ENCODE data around the gene MTG2.

MTG2 gene

GRCh38 chr20:62210496-62210855 is 27.6 kb downstream of the MTG2 start:
- H3K4me3 ChIP-seq (replicated peaks; ENCODE audit: low read depth, low read length), result no peak overlapping the region
- TF ChIP-seq CTCF (IDR thresholded peaks at IDR 0.05; ENCODE audit: low read length, missing control alignments), result no peak
- DNase-seq (ENCODE audit: low read depth), result no peak

GRCh38 chr20:62211216-62211615 is 28.4 kb downstream of the MTG2 start:
- TF ChIP-seq CTCF (IDR thresholded peaks at IDR 0.05; ENCODE audit: low read length, missing control alignments), result no peak
- no peak for DNase-seq (ENCODE audit: low read depth)
- no peak overlapping the region for H3K4me3 ChIP-seq (replicated peaks; ENCODE audit: low read depth, low read length)

- no peak for DNase-seq (ENCODE audit: low read depth)
- no peak for TF ChIP-seq CTCF (IDR thresholded peaks at IDR 0.05; ENCODE audit: low read length, missing control alignments)
- H3K4me3 ChIP-seq (replicated peaks; ENCODE audit: low read depth, low read length), result no peak overlapping the region
These were observed 29.0 kb downstream of the MTG2 start for GRCh38 chr20:62211769-62212288.

- no peak overlapping the region for H3K4me3 ChIP-seq (replicated peaks; ENCODE audit: low read depth, low read length)
- no peak for TF ChIP-seq CTCF (IDR thresholded peaks at IDR 0.05; ENCODE audit: low read length, missing control alignments)
- no peak for DNase-seq (ENCODE audit: low read depth)
These were observed 29.5 kb downstream of the MTG2 start for GRCh38 chr20:62212299-62212698.

- TF ChIP-seq CTCF (IDR thresholded peaks at IDR 0.05; ENCODE audit: low read length, missing control alignments), result no peak
- H3K4me3 ChIP-seq (replicated peaks; ENCODE audit: low read depth, low read length), result no peak overlapping the region
- no peak for DNase-seq (ENCODE audit: low read depth)
These were observed 31.2 kb downstream of the MTG2 start for GRCh38 chr20:62214067-62214466.

- TF ChIP-seq CTCF (IDR thresholded peaks at IDR 0.05; ENCODE audit: low read length, missing control alignments), result no peak
These were observed 32.5 kb downstream of the MTG2 start for GRCh38 chr20:62215020-62215990.

More at GRCh38 chr20:62215020-62215990, 32.5 kb downstream of the MTG2 start:
- no peak overlapping the region for H3K4me3 ChIP-seq (replicated peaks; ENCODE audit: low read depth, low read length)
- no peak for DNase-seq (ENCODE audit: low read depth)
